Pancreas (tissue), 10 donors: Measurements from ENCODE around the gene STIM1. TPM values are rescaled to one million over a fixed set of nuclear protein-coding genes. Genes with fewer than 3 reads are reported as not detected.
"Not testable (repeated sequence)": the region's sequence is repeated elsewhere in the genome, so short reads cannot be mapped to it uniquely, and the experiment has no call there.

Experiments
- ATAC-seq, 4 donors: fragments of 200-7000 bp; cut with Tn5 transposase; one replicate each; pipeline versions ENCODE4 v1.8.0 to v1.9.1; 2020; ENCODE audit warnings: mild to moderate bottlenecking in 4 of 4, moderate library complexity in 4 of 4
- DNase-seq, 6 donors: peaks; one replicate each; pipeline ENCODE4 v3.0.0-alpha.2; 2020
- FAIRE-seq: peaks from 2 replicates; lab custom pipeline; 2012; peaks lifted over from hg19 to GRCh38; lab: Jason Lieb, UNC
- H3K27ac ChIP-seq, 4 donors: fragments of 200-600 bp; sonication (generic); 1 replicate in 3 of 4; 2 replicates in 1 of 4; pipeline versions ENCODE4 v1.5.0 to v1.8.0; 2020
- H3K27me3 ChIP-seq, 4 donors: fragments of 200-600 bp; one replicate each; pipeline ENCODE4 v1.8.0; 2021
- H3K36me3 ChIP-seq, 3 donors: fragments of 200-600 bp; sonication (generic) in 1 of 3; one replicate each; pipeline versions ENCODE4 v1.5.0 to v1.8.0; 2020 to 2021
- H3K4me1 ChIP-seq, 3 donors: fragments of 200-600 bp; one replicate each; pipeline ENCODE4 v1.8.0; 2021
- H3K4me3 ChIP-seq, 4 donors: fragments of 200-600 bp; sonication (generic) in 2 of 4; one replicate each; pipeline versions ENCODE4 v1.5.0 to v1.8.0; 2020 to 2021
- H3K9me3 ChIP-seq, 4 donors: fragments of 200-600 bp; one replicate each; pipeline ENCODE4 v1.8.0; 2021
- CTCF ChIP-seq, 4 donors: fragments of 200-600 bp; sonication (generic) in 3 of 4; IDR thresholded peaks; one replicate each; pipeline versions ENCODE4 v1.5.0 to v1.8.0; 2021; ENCODE audit warnings: antibody characterized with exemption in 4 of 4
- whole genome bisulfite sequencing, 2 donors: extraction: QIAGEN DNeasy Blood & Tissue Kit; methylation state at CpG; one replicate each; pipeline ENCODE4 v1.1.7; 2013; 5-methylcytosine and 5-hydroxymethylcytosine counted together
- intact Hi-C, 3 donors: fragments of 100-400 bp; cut with DNase I; formaldehyde crosslinking; loops; one replicate each; pipeline versions ENCODE4 v1.11.1 to v1.14.2; 2022
- polyA plus RNA-seq, 2 donors: library from polyadenylated mRNA; stranded (reverse); fragments of 200-250 nt; gene quantifications; one replicate each; pipeline ENCODE4 v1.2.3, GENCODE V29; 2013
- total RNA-seq, 6 donors: library from RNA; stranded (reverse); fragmentation: NEBNext Ultra II Directional in 4 of 6; extraction: Animal tissue kit (Norgen Biotek cat#: 25700) in 4 of 6; gene quantifications; one replicate each; pipeline versions ENCODE4 v1.2.1 to v1.2.4, GENCODE V29; 2021 to 2023
- donor health status: healthy with polysubstance abuse.
- donor health status: DM: no; HTN: no; CAD: no; lungs with moderate emphysema.
- donor health status: DM: no; HTN: no; CAD: no.
- donor health status: control.
- donor health status: control.
- donor health status: Bipolar disorder and iron deficiency.
- donor health status: DM: yes; HTN: yes; CAD: no.
- donor health status: DM: no; HTN: no; CAD: no.
- donor health status: DM: no; HTN: no; CAD: no.
- donor health status: DM: yes; HTN: yes; CAD: no.

STIM1 gene
- total and polyA plus RNA-seq, 8 donors = 10.2 to 28.9 (median 18.8) TPM

- H3K9me3 ChIP-seq = no peaks in the 10 kb centered on the region
- ATAC-seq (no peak), DNase-seq (no peak), FAIRE-seq (no peak)
- 96 to 97% methylated on average over 6 of the region's 6 CpGs for WGBS, 2 donors
- no peaks in the 10 kb centered on the region for H3K4me1 ChIP-seq
- H3K27me3 ChIP-seq = no peaks in the 10 kb centered on the region
- H3K4me3 ChIP-seq = no peak overlapping the region
- intact Hi-C loops = no loop called here
- H3K36me3 ChIP-seq = no peaks in the 10 kb centered on the region
- H3K27ac ChIP-seq = no peak overlapping the region
- no peak for TF ChIP-seq CTCF (IDR thresholded peaks at IDR 0.05)
Observed at GRCh38 chr11:3994030-3994640, 138.7 kb downstream of the STIM1 start.

GRCh38 chr11:3995307-3995706, 139.8 kb downstream of the STIM1 start:
- 94 to 100% methylated on average over 1 of the region's 1 CpG for WGBS, 2 donors
- Histone ChIP-seq H3K9me3 (no peaks in the 10 kb centered on the region), H3K27ac (no peak overlapping the region), H3K4me1 (no peaks in the 10 kb centered on the region), H3K4me3 (no peak overlapping the region), H3K27me3 (no peaks in the 10 kb centered on the region), H3K36me3 (no peaks in the 10 kb centered on the region)
- TF ChIP-seq CTCF (IDR thresholded peaks at IDR 0.05) = no peak
- ATAC-seq (no peak), FAIRE-seq (no peak), DNase-seq (no peak)
- intact Hi-C loops = no loop called here

- DNase-seq = no peak
- Histone ChIP-seq H3K4me1 (no peaks in the 10 kb centered on the region), H3K27ac (no peak overlapping the region), H3K9me3 (no peaks in the 10 kb centered on the region), H3K4me3 (no peak overlapping the region), H3K36me3 (no peaks in the 10 kb centered on the region), H3K27me3 (no peaks in the 10 kb centered on the region)
- FAIRE-seq = no peak
- intact Hi-C loops = no loop called here
- no peak for ATAC-seq
- WGBS, 2 donors = 72 to 84% methylated on average over 4 of the region's 4 CpGs
- no peak for TF ChIP-seq CTCF (IDR thresholded peaks at IDR 0.05)
Observed at GRCh38 chr11:3995949-3996554, 140.6 kb downstream of the STIM1 start.

GRCh38 chr11:3996651-3997050, 141.2 kb downstream of the STIM1 start:
- no peak for ATAC-seq
- H3K36me3 ChIP-seq = no peaks in the 10 kb centered on the region
- intact Hi-C loops = no loop called here
- H3K4me3 ChIP-seq = no peak overlapping the region
- no peaks in the 10 kb centered on the region for H3K9me3 ChIP-seq
- DNase-seq = no peak
- H3K27ac ChIP-seq = no peak overlapping the region
- FAIRE-seq = no peak
- H3K27me3 ChIP-seq = no peaks in the 10 kb centered on the region
- WGBS, 2 donors = 85 to 97% methylated on average over 1 of the region's 1 CpG
- no peak for TF ChIP-seq CTCF (IDR thresholded peaks at IDR 0.05)
- no peaks in the 10 kb centered on the region for H3K4me1 ChIP-seq

GRCh38 chr11:4004753-4005152, 149.3 kb downstream of the STIM1 start:
- ATAC-seq, FAIRE-seq, H3K4me3 ChIP-seq, H3K27me3 ChIP-seq, H3K9me3 ChIP-seq, H3K4me1 ChIP-seq, intact Hi-C loops, DNase-seq, H3K27ac ChIP-seq, H3K36me3 ChIP-seq: not testable (repeated sequence)
- WGBS, 2 donors = 100% methylated on average over 1 of the region's 1 CpG; no CpG with 5 or more reads in 1 of the 2 donors
